Ovary (tissue), 3 donors: Measurements from ENCODE around the gene RBBP6.

Experiments used
- EP300 ChIP-seq: sonication (generic); formaldehyde crosslinking; IDR thresholded peaks from one replicate; pipeline ENCODE4 v1.6.1; 2017; ENCODE audit warnings: antibody characterized with exemption
- POLR2A ChIP-seq: fragments of 450-650 bp; IDR thresholded peaks from one replicate; pipeline ENCODE4 v1.6.1; 2017; ENCODE audit warnings: antibody characterized with exemption, mild to moderate bottlenecking, moderate library complexity
- TF ChIP-seq, protein P1 (sequence below), 3 donors: fragments of 450-650 bp in 2 of 3; fragments of 200-600 bp in 1 of 3; IDR thresholded peaks; one replicate each; pipeline versions ENCODE4 v1.5.1 to v1.8.0; 2016 to 2022; ENCODE audit warnings: antibody characterized with exemption in 3 of 3, mild to moderate bottlenecking in 1 of 3
- donor health status: DM: no; HTN: no; CAD: no.

- no peak for TF ChIP-seq POLR2A
- TF ChIP-seq, protein P1, sequence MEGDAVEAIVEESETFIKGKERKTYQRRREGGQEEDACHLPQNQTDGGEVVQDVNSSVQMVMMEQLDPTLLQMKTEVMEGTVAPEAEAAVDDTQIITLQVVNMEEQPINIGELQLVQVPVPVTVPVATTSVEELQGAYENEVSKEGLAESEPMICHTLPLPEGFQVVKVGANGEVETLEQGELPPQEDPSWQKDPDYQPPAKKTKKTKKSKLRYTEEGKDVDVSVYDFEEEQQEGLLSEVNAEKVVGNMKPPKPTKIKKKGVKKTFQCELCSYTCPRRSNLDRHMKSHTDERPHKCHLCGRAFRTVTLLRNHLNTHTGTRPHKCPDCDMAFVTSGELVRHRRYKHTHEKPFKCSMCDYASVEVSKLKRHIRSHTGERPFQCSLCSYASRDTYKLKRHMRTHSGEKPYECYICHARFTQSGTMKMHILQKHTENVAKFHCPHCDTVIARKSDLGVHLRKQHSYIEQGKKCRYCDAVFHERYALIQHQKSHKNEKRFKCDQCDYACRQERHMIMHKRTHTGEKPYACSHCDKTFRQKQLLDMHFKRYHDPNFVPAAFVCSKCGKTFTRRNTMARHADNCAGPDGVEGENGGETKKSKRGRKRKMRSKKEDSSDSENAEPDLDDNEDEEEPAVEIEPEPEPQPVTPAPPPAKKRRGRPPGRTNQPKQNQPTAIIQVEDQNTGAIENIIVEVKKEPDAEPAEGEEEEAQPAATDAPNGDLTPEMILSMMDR (IDR thresholded peaks at IDR 0.05), result no peak
- TF ChIP-seq EP300, result no peak
Measured at GRCh38 chr16:24531166-24531565, 8.2 kb upstream of the RBBP6 start.
